Brain microvascular endothelial cell (primary cell): ENCODE data around the gene USB1.

Source experiments
- DNase-seq: peaks from one replicate; pipeline ENCODE4 v3.0.0-alpha.2; 2020
- H3K27ac ChIP-seq: fragments of 250-450 bp; sonication (Bioruptor Pico); 2 replicates; pipeline ENCODE4 v1.5.1; 2020; ENCODE audit warnings: mild to moderate bottlenecking, moderate library complexity
- H3K27me3 ChIP-seq: fragments of 250-450 bp; sonication (Bioruptor Pico); replicated peaks from 2 replicates; pipeline ENCODE4 v1.5.1; 2020; ENCODE audit warnings: mild to moderate bottlenecking
- H3K36me3 ChIP-seq: fragments of 250-450 bp; sonication (Bioruptor Pico); replicated peaks from 2 replicates; pipeline ENCODE4 v1.5.1; 2020; ENCODE audit warnings: mild to moderate bottlenecking
- H3K4me3 ChIP-seq: 2 replicates; pipeline ENCODE4 v1.5.1; 2011; ENCODE audit warnings: low read depth, mild to moderate bottlenecking, control low read depth, low read length, moderate library complexity
- CTCF ChIP-seq: IDR thresholded peaks from 2 replicates; pipeline ENCODE4 v1.5.1; 2011; ENCODE audit warnings: low read depth, mild to moderate bottlenecking, moderate library complexity, low read length, control low read depth, inconsistent platforms; ENCODE audit errors: missing control alignments
- in situ Hi-C: cut with HindIII; loops from 2 replicates; pipeline ENCODE4 v1.10.0; 2017; ENCODE audit warnings: low sequenced_read_pairs, low pct_ligation_motif_present

The USB1 gene

DNA sequence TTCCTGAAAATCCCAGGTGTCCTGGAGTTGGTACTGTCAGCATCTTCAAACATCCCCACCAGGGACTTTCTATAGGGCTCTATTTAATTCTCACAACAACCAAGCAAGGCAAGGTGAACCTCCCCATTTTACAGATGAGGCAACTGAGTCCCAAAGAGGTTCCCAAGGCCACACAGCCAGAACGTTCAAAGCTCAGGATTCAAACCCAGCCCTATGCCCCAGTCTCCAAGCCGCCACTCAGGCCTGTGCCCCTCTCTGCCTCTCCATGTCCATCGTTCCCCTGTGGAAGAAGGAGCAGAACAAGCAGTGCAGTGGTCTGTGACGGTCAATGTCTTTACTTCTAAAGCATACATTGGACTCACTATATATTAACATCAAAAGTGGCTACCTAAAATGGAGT lies 6.8 kb upstream of the USB1 start:
- no peaks in the 10 kb centered on the region for H3K27me3 ChIP-seq
- H3K27ac ChIP-seq = no peak overlapping the region
- H3K36me3 ChIP-seq = peaks cover 17% of the 10 kb centered on the region
- in situ Hi-C loops = no loop called here
- no peak overlapping the region for H3K4me3 ChIP-seq
- TF ChIP-seq CTCF = no peak
- no peak for DNase-seq

DNA sequence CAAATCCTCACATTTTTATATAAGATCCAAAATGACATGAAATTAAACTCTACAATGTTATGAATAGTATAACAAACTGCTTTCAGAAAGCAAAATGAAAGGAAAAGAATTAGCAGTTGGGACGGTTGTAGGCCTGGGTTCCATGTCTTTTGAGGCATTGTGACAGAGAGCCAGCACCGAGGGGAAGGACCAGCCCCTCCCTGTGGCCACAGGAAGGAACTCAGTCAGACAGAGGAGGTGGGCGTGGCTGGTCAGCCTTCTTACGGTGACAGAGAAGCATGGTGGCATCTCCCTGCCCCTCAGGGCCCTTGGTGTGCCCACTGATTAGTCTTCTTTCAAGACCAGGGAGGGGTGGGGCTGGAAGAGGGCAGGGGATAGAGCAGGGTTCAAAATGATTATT lies 6.4 kb upstream of the USB1 start:
- TF ChIP-seq CTCF = peak; percentile 69
- in situ Hi-C loops = no loop called here
- Histone ChIP-seq H3K27ac (no peak overlapping the region), H3K36me3 (peaks cover 17% of the 10 kb centered on the region), H3K27me3 (no peaks in the 10 kb centered on the region), H3K4me3 (no peak overlapping the region)
- peak; percentile 47 for DNase-seq

DNA sequence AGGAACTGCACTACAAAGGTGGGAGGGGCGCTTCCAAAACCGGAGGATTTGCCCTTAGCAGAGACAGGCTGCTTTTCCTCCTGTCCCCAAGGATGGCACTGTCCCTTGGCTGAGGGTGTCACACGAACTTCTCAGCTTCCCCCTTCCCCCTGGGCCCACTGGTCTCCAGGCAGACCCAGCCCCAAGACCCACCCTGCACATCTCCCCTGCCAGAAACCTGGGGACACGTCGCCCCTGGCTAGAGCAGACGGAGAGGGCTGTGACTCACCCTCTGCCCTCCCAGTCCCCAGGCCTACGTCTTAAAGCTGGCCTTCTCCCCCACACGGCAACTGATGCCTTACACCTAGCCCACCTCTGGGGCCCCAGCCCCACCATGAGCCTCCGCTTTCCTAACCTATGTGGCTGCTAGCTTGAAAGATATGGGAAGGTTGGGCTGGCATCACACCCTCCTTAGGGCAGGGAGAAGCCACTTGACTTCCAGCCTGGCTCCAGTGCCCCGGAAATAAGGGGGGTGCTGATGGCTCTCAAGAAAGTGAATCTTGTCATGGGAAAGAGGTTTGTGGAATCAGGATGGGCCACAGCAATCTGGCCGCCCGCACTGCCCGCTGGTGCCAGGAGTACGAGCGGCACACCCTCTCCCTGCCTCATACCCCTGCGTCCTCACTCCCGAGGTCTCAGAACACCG lies 5.3 kb upstream of the USB1 start:
- DNase-seq = no peak
- Histone ChIP-seq H3K4me3 (no peak overlapping the region), H3K36me3 (peaks cover 17% of the 10 kb centered on the region), H3K27ac (no peak overlapping the region), H3K27me3 (no peaks in the 10 kb centered on the region)
- TF ChIP-seq CTCF = no peak
- in situ Hi-C loops = no loop called here

- in situ Hi-C loops = no loop called here
- no peak for TF ChIP-seq CTCF
- DNase-seq = no peak
- H3K27me3 ChIP-seq = no peaks in the 10 kb centered on the region
- no peak overlapping the region for H3K27ac ChIP-seq
- peaks cover 17% of the 10 kb centered on the region for H3K36me3 ChIP-seq
- no peak overlapping the region for H3K4me3 ChIP-seq
Observed at GRCh38 chr16:57996406-57997175, 4.6 kb upstream of the USB1 start.

DNA sequence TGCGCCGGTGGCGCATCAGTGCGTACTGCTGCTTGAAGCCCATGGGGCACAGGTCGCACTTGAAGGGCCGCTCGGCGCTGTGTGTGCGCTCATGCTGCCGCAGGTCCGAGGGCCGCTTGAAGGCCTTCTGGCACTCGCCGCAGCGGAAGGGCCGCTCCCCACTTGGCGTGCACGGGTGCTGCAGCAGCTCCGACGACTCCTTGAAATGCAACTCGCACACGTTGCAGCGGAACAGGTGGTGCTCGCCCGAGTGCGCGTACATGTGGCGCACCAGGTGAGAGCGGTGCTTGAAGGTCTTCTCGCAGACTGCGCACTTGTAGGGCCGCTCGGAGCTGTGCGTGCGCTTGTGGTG lies 4.1 kb upstream of the USB1 start:
- H3K27me3 ChIP-seq = no peaks in the 10 kb centered on the region
- DNase-seq = no peak
- H3K4me3 ChIP-seq = no peak overlapping the region
- TF ChIP-seq CTCF = no peak
- H3K36me3 ChIP-seq = peaks cover 17% of the 10 kb centered on the region
- in situ Hi-C loops = no loop called here
- no peak overlapping the region for H3K27ac ChIP-seq
